ENCODE results near the gene TGM2. TPM values are rescaled to one million over a fixed set of nuclear protein-coding genes. Genes with fewer than 3 reads are reported as not detected.

Gene TGM2
- total RNA-seq, 4 donors from 2014 or later = 14.2 to 52.0 (median 21.7) TPM

DNA sequence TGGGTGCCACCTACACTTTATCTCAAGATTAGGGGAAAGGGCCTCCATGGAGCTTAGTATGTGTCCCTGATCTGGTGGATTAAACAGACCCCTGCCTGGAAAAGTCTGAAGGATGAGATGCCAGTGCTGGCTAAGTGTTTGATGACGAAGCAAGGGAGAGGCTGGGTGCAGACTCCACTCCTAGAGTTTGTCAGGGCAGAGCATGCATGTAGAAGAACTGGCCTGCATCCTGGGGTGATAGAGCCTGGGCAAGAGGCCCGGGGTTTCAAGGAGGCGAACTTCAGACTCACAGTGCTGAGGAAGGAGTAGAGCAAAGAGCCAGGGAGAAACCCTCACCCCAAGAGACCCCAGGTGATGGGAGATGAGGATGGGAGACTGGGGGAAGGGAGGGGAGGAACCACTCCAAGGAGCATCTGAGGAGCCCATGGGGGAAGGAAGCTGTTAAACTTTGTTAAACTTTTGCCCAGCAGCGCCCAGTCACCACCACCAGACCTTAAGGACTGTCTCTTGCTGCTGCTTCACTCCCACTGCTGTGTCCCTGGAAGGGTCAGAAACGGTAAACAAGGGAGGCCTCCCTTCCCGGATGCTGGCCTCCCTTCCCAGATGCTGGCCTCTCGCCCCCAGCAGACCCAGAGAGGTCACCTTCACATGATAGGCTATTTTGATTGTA lies 69.9 kb downstream of the TGM2 start:
- peaks cover 0 to 7% (median 3%) of the 10 kb centered on the region in 4 donors for H3K36me3 ChIP-seq
- TF ChIP-seq EP300 (IDR thresholded peaks at IDR 0.05; ENCODE audit: low read depth) (no peak), POLR2AphosphoS5 (IDR thresholded peaks at IDR 0.05) (no peak), POLR2A (IDR thresholded peaks at IDR 0.05) (no peak)
- TF ChIP-seq, protein P1, sequence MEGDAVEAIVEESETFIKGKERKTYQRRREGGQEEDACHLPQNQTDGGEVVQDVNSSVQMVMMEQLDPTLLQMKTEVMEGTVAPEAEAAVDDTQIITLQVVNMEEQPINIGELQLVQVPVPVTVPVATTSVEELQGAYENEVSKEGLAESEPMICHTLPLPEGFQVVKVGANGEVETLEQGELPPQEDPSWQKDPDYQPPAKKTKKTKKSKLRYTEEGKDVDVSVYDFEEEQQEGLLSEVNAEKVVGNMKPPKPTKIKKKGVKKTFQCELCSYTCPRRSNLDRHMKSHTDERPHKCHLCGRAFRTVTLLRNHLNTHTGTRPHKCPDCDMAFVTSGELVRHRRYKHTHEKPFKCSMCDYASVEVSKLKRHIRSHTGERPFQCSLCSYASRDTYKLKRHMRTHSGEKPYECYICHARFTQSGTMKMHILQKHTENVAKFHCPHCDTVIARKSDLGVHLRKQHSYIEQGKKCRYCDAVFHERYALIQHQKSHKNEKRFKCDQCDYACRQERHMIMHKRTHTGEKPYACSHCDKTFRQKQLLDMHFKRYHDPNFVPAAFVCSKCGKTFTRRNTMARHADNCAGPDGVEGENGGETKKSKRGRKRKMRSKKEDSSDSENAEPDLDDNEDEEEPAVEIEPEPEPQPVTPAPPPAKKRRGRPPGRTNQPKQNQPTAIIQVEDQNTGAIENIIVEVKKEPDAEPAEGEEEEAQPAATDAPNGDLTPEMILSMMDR (IDR thresholded peaks at IDR 0.05) = no peak
- intact Hi-C loops (cut with DNase I; ENCODE audit: low total_unique reads) = no loop called here
- H3K27me3 ChIP-seq = no peaks in the 10 kb centered on the region
- DNase-seq = no peak
- H3K4me3 ChIP-seq = no peak overlapping the region
- H3K27ac ChIP-seq = peak overlapping the region; percentile 35 to 64 (median 40)
- 60 to 72% methylated on average over 1 to 7 of the region's 7 CpGs for WGBS, 2 donors (ENCODE audit: low coverage in 1 of 2)
- peaks cover 0 to 35% (median 15%) of the 10 kb centered on the region in 4 donors for H3K4me1 ChIP-seq
- in situ Hi-C loops (cut with MboI; ENCODE audit: low pct_ligation_motif_present in 1 of 4, low pct_unique_long_range_greater_than_20kb in 1 of 4, low sequenced_read_pairs in 3 of 4) = no loop called here
- H3K9me3 ChIP-seq = no peaks in the 10 kb centered on the region

DNA sequence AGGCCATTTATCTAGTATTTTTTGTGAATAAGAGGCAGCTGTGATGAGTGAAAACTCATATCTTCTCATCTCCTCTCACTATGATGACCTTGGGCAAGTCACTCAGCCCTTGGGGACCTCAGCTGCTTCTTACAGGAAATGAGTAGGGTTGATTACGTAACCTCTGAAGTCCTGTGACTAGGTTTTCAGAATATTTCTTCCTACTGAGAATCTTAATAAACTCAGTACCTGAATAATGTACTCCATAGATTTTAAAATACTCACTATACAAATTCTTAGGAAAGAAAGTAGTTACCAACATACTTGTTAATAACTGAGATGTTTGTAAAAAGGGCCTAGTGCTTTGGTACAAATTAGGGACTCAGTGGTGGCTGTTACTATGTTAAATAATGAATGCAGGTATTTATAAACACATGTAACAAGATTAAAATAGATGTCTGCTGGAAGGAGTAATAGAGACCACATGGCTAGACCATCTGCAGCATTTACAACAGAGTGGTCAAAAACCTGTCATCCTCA lies 70.6 kb downstream of the TGM2 start:
- Histone ChIP-seq H3K36me3 (peaks cover 0 to 14% (median 4%) of the 10 kb centered on the region in 4 donors), H3K4me3 (no peak overlapping the region), H3K27ac (peak overlapping the region in 3 of 4 donors; percentile 35 to 64 (median 40)), H3K4me1 (peaks cover 0 to 35% (median 15%) of the 10 kb centered on the region in 4 donors), H3K27me3 (no peaks in the 10 kb centered on the region), H3K9me3 (no peaks in the 10 kb centered on the region)
- in situ Hi-C loops (cut with MboI; ENCODE audit: low pct_ligation_motif_present in 1 of 4, low pct_unique_long_range_greater_than_20kb in 1 of 4, low sequenced_read_pairs in 3 of 4) (no loop called here), intact Hi-C loops (cut with DNase I; ENCODE audit: low total_unique reads) (no loop called here)
- TF ChIP-seq EP300 (IDR thresholded peaks at IDR 0.05; ENCODE audit: low read depth) (no peak), POLR2A (IDR thresholded peaks at IDR 0.05) (no peak), POLR2AphosphoS5 (IDR thresholded peaks at IDR 0.05) (no peak)
- TF ChIP-seq, protein P1 (IDR thresholded peaks at IDR 0.05) = no peak
- peak; percentile 33 for DNase-seq
- WGBS, 2 donors (ENCODE audit: low coverage in 1 of 2) = 59% methylated on average over 1 of the region's 1 CpG; no CpG with 5 or more reads in 1 of the 2 donors

DNA sequence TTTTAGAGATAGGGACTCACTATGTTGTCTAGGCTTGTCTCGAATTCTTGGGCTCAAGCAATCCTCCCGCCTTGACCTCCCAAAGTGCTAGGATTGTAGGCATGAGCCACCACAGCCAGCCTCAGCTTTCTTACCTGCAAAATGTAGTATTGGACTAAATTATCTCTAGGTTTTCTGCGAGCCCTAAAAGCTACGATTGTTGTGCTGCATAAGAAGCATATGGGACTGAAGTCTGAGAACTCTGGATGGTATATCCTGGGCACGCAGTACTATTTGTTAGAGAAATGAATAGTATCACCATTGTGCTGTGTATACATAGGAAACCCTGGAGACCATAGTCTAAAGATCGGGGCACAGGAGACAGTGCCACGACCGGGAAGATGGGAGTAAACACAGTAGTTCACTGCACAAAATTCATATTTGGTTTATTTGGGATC lies 71.4 kb downstream of the TGM2 start:
- Histone ChIP-seq H3K27me3 (no peaks in the 10 kb centered on the region), H3K9me3 (no peaks in the 10 kb centered on the region), H3K4me3 (no peak overlapping the region), H3K4me1 (peaks cover 0 to 35% (median 15%) of the 10 kb centered on the region in 4 donors), H3K27ac (peak overlapping the region in 1 of 4 donors; percentile 27), H3K36me3 (peaks cover 0 to 18% (median 6%) of the 10 kb centered on the region in 4 donors)
- WGBS, 2 donors (ENCODE audit: low coverage in 1 of 2) = 92 to 93% methylated on average over 8 of the region's 8 CpGs
- intact Hi-C loops (cut with DNase I; ENCODE audit: low total_unique reads) = no loop called here
- DNase-seq = no peak
- in situ Hi-C loops (cut with MboI; ENCODE audit: low pct_ligation_motif_present in 1 of 4, low pct_unique_long_range_greater_than_20kb in 1 of 4, low sequenced_read_pairs in 3 of 4) = no loop called here
- TF ChIP-seq EP300 (IDR thresholded peaks at IDR 0.05; ENCODE audit: low read depth) (no peak), POLR2A (IDR thresholded peaks at IDR 0.05) (no peak), POLR2AphosphoS5 (IDR thresholded peaks at IDR 0.05) (no peak)
- TF ChIP-seq, protein P1 (IDR thresholded peaks at IDR 0.05) = no peak

DNA sequence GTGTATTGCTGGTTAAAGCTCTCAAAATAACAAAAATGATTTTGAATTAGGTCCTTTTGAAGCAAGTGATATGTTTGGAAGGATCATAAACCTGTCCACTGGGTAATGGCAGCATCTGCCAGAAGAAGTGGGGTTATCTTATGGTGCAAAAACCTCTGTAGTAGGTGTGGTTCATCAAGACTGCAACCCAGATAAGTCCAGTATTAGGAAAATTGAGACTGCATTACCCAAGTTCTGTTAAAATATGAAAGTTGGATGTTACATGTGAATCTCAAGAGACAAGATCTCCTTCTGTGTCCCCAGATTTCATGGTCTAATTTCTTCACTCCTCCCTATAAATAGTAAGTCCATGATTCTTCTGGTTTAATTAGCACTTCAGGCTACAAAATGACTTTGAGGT lies 72.2 kb downstream of the TGM2 start:
- TF ChIP-seq, protein P1 (IDR thresholded peaks at IDR 0.05) = no peak
- TF ChIP-seq EP300 (IDR thresholded peaks at IDR 0.05; ENCODE audit: low read depth) (no peak), POLR2A (IDR thresholded peaks at IDR 0.05) (no peak), POLR2AphosphoS5 (IDR thresholded peaks at IDR 0.05) (no peak)
- in situ Hi-C loops (cut with MboI; ENCODE audit: low pct_ligation_motif_present in 1 of 4, low pct_unique_long_range_greater_than_20kb in 1 of 4, low sequenced_read_pairs in 3 of 4) = no loop called here
- Histone ChIP-seq H3K4me3 (no peak overlapping the region), H3K27me3 (no peaks in the 10 kb centered on the region), H3K9me3 (no peaks in the 10 kb centered on the region), H3K36me3 (peaks cover 0 to 18% (median 8%) of the 10 kb centered on the region in 4 donors), H3K4me1 (peaks cover 0 to 35% (median 15%) of the 10 kb centered on the region in 4 donors), H3K27ac (peak overlapping the region in 2 of 4 donors; percentile 22 to 58)
- intact Hi-C loops (cut with DNase I; ENCODE audit: low total_unique reads) = no loop called here
- DNase-seq = no peak
